Upper lobe of right lung (tissue), 1 donor: ENCODE results near the gene B4GALNT3. TPM values are rescaled to one million over a fixed set of nuclear protein-coding genes. Genes with fewer than 3 reads are reported as not detected.

ENCODE experiments used
- ATAC-seq: fragments of 200-7000 bp; cut with Tn5 transposase; one replicate; pipeline ENCODE4 v1.9.1; 2020; ENCODE audit warnings: mild to moderate bottlenecking, moderate library complexity
- DNase-seq: peaks from one replicate; pipeline ENCODE4 v3.0.0-alpha.2; 2020
- H3K27ac ChIP-seq: fragments of 200-600 bp; one replicate; pipeline ENCODE4 v1.8.0; 2022
- H3K27me3 ChIP-seq: fragments of 200-600 bp; one replicate; pipeline ENCODE4 v1.8.0; 2022; ENCODE audit warnings: mild to moderate bottlenecking
- H3K36me3 ChIP-seq: fragments of 200-600 bp; one replicate; pipeline ENCODE4 v1.8.0; 2022
- H3K4me1 ChIP-seq: fragments of 200-600 bp; one replicate; pipeline ENCODE4 v1.8.0; 2022
- H3K4me3 ChIP-seq: fragments of 200-600 bp; one replicate; pipeline ENCODE4 v1.8.0; 2022; ENCODE audit warnings: mild to moderate bottlenecking
- H3K9me3 ChIP-seq: fragments of 200-600 bp; one replicate; pipeline ENCODE4 v1.8.0; 2022
- intact Hi-C: fragments of 100-400 bp; cut with DNase I; formaldehyde crosslinking; loops from one replicate; pipeline ENCODE4 v1.11.0; 2022
- total RNA-seq: library from RNA; stranded (reverse); fragmentation: NEBNext Ultra II Directional; extraction: Animal tissue kit (Norgen Biotek cat#: 25700); gene quantifications from one replicate; pipeline ENCODE4 v1.2.1, GENCODE V29; 2021
- TF ChIP-seq, protein P1 (sequence below): fragments of 200-600 bp; IDR thresholded peaks from one replicate; pipeline ENCODE4 v1.8.0; 2022; ENCODE audit warnings: antibody characterized with exemption
- donor health status: DM: no; HTN: yes; CAD: no; lungs with severe emphysema.

The B4GALNT3 gene
- total RNA-seq, 1 donor from 2014 or later: 14.0 TPM

GRCh38 chr12:496736-497135 is 37.0 kb downstream of the B4GALNT3 start:
- Histone ChIP-seq H3K4me3 (no peak overlapping the region), H3K4me1 (no peaks in the 10 kb centered on the region), H3K27ac (no peak overlapping the region), H3K27me3 (no peaks in the 10 kb centered on the region), H3K36me3 (no peaks in the 10 kb centered on the region), H3K9me3 (no peaks in the 10 kb centered on the region)
- TF ChIP-seq, protein P1, sequence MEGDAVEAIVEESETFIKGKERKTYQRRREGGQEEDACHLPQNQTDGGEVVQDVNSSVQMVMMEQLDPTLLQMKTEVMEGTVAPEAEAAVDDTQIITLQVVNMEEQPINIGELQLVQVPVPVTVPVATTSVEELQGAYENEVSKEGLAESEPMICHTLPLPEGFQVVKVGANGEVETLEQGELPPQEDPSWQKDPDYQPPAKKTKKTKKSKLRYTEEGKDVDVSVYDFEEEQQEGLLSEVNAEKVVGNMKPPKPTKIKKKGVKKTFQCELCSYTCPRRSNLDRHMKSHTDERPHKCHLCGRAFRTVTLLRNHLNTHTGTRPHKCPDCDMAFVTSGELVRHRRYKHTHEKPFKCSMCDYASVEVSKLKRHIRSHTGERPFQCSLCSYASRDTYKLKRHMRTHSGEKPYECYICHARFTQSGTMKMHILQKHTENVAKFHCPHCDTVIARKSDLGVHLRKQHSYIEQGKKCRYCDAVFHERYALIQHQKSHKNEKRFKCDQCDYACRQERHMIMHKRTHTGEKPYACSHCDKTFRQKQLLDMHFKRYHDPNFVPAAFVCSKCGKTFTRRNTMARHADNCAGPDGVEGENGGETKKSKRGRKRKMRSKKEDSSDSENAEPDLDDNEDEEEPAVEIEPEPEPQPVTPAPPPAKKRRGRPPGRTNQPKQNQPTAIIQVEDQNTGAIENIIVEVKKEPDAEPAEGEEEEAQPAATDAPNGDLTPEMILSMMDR: no peak
- DNase-seq: no peak
- intact Hi-C loops: no loop called here
- no peak for ATAC-seq

DNA sequence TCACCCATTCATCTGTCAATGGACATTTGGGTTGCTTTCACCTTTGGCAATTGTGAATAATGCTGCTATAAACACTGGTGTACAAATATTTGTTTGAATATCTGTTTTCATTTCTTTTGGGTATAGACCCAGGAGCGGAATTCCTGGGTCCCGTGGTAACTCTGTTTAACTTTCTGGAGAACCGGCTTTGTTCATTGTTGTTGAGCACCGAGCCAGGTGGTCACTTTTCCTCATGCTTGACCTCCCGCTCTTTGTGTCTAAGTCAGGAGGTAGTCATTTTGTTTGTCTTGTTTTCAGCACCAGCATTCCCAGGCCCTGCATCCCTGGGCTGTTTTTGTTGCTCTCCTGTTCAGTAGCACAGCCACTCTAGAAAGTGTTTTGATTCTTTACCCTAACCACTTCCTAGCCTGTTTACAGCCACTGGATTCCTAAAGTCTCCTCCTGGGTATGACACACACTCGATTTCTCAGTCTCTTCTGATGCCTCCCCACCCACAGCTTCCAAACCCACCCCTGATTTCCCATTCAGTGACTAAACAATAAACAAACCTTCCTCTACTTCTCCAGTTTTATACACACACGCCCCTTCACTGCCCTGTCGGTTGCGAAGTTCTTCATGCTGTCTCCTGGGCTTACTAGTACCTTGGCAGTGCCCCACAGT is 37.9 kb downstream of the B4GALNT3 start:
- no peak overlapping the region for H3K27ac ChIP-seq
- H3K4me1 ChIP-seq: no peaks in the 10 kb centered on the region
- H3K27me3 ChIP-seq: no peaks in the 10 kb centered on the region
- no peaks in the 10 kb centered on the region for H3K9me3 ChIP-seq
- TF ChIP-seq, protein P1: no peak
- H3K4me3 ChIP-seq: no peak overlapping the region
- intact Hi-C loops: no loop called here
- DNase-seq: no peak
- no peak for ATAC-seq
- no peaks in the 10 kb centered on the region for H3K36me3 ChIP-seq

DNA sequence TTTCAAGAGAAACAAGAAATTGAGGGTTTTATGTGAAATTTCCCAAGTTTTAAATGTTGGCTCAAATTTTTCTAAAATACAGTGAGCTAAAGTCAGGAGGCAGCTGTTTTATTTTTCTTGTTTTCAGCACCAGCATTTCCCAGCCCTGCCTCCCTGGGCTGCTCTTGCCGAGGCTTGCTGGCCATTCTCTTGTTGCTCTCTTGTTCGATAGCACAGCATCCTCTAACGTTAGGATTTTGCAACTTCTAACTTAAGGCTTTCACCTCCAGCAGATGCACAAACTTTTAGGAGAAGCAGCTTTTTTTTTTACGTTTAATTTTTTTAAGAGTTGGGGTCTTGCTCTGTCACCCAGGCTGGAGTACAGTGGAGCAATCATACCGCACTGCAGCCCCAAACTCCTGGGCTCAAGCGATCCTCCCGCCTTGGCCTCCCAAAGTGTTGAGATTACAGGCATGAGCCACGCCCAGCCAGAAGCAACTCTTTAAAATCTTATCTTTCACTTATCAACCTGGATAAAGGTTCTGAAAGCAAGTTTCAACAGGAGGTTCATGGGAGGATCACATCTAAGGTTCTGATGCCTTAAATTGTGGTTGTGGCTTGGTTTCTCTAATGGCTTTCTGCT is 40.2 kb downstream of the B4GALNT3 start:
- H3K9me3 ChIP-seq: no peaks in the 10 kb centered on the region
- intact Hi-C loops: no loop called here
- ATAC-seq (no peak), DNase-seq (no peak)
- H3K36me3 ChIP-seq: no peaks in the 10 kb centered on the region
- H3K27me3 ChIP-seq: no peaks in the 10 kb centered on the region
- TF ChIP-seq, protein P1: no peak
- no peaks in the 10 kb centered on the region for H3K4me1 ChIP-seq
- no peak overlapping the region for H3K27ac ChIP-seq
- H3K4me3 ChIP-seq: no peak overlapping the region

DNA sequence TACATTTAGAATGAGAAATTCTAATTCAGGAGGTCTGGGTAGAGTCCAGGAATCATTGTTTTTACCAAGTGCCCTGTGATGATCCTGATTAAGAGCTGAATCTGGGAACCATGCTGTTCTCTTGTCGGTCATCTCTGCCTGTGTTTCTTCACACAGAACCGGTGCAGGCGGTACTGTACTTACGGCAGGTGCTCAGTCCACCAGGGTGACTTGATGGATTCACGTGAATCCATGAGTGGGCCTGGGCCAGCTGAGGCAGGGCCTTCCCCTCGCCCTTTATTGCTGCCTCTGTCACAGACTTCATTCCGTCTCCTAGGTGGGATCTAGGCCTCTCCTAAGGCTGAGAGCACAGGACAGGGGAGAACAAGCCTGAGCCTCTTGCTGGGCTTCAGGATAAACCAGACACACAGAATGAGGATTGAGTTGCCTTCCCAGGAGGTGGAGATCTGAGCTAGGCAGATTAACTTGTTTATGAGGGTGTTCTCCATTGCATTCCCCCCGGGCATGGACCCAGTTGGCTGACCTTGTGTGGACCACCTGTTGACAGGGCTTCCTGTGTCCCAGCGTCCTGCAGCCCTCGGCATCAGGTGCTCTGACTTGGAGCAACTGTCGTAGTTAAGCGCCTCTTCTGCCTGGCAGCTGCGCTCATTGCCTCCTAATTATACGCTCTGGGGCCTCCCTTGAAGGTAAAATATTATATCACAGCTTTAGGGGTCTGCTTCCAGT is 42.1 kb downstream of the B4GALNT3 start:
- H3K4me3 ChIP-seq: no peak overlapping the region
- no peaks in the 10 kb centered on the region for H3K36me3 ChIP-seq
- no peaks in the 10 kb centered on the region for H3K27me3 ChIP-seq
- TF ChIP-seq, protein P1: no peak
- H3K4me1 ChIP-seq: no peaks in the 10 kb centered on the region
- intact Hi-C loops: no loop called here
- ATAC-seq (no peak), DNase-seq (no peak)
- no peak overlapping the region for H3K27ac ChIP-seq
- H3K9me3 ChIP-seq: no peaks in the 10 kb centered on the region

DNA sequence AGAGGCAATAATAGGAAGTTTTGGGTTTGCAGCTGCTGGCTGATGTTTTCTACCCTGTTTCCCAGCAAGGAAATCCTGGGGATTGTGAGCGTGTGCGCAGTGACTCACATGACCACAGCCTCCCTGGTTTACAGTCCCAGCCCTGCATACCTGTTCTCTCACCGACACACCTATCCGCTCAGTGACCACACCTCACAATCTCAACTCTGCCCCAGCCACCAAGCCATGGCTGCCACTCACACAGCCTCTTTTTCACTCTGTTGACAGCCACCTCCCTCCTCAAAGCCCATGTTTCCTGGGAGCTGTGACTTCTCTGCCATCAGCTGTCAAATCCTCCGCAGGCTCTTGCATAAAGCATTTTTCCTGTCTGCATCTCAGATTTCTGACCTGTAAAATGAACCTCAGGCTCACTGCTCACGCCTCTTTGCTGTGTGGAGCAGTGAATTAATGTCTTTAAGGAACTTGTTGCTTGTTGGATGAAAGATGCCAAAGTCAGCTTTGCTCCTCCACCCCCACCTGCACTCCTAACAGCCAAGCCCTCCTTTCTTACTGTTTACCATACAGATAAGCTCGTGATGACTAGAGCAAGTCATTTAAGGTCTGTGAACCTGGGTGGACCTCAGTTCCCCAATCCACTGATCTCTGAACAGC is 43.5 kb downstream of the B4GALNT3 start:
- Histone ChIP-seq H3K9me3 (no peaks in the 10 kb centered on the region), H3K27ac (peak overlapping the region; percentile 71), H3K4me1 (no peaks in the 10 kb centered on the region), H3K36me3 (no peaks in the 10 kb centered on the region), H3K27me3 (no peaks in the 10 kb centered on the region), H3K4me3 (no peak overlapping the region)
- ATAC-seq (peak; percentile 97), DNase-seq (peak; percentile 80)
- TF ChIP-seq, protein P1: no peak
- intact Hi-C loops: no loop called here
